22Rv1 (cell line): ENCODE results near the gene SLC22A1.

Experiments
- CTCF ChIP-seq: fragments of 450-650 bp; IDR thresholded peaks from 2 replicates; pipeline ENCODE4 v1.5.1; 2017; ENCODE audit warnings: mild to moderate bottlenecking
- ZFX ChIP-seq: fragments of 450-650 bp; IDR thresholded peaks from 2 replicates; pipeline ENCODE4 v1.6.1; 2017; ENCODE audit warnings: antibody characterized with exemption, borderline replicate concordance

GRCh38 chr6:160203522-160203921, 81.9 kb downstream of the SLC22A1 start:
- TF ChIP-seq CTCF = no peak
- no peak for TF ChIP-seq ZFX
